EH (cell line): ENCODE measurements around the gene ZNRF3.
"Not testable (repeated sequence)": the region's sequence is repeated elsewhere in the genome, so short reads cannot be mapped to it uniquely, and the experiment has no call there.

ENCODE experiments used
- DNase-seq: peaks from one replicate; pipeline ENCODE4 v3.0.0-alpha.2; 2015; ENCODE audit warnings: low read depth

The ZNRF3 gene

DNA sequence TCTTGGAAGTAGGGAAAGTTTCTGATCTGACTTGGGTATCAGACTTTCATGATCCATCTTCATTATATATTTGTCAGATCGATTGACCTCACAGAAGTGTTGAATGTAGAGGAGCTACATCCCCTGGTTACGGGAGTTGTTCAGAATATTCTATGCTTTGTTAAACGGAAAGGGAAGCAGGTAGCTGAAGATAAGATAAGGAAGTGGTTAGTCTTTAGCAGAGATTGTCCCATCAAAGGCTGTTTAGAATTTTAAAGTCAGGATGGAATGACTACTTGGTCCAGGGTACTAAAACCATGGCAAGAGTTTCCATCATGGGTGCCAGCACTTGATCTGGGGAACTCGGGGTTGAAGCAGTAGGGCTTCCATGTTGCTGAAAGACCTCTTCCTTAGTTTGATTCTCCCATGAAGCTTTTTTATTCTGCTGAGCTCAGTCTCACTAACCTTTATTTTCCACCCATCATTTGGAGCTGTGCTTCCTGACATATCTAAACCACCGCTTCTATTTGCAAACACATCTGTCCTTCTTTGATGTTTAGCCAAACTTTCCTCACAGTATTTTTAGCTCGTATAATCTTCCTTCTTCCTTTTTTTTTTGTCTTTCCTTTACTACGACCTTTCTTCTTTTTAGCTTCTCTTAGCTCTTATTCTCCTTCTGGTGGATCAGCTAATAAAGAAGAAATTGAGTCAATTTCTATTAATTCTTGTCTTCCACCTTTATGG is 182.3 kb downstream of the ZNRF3 start:
- DNase-seq, result no peak

DNA sequence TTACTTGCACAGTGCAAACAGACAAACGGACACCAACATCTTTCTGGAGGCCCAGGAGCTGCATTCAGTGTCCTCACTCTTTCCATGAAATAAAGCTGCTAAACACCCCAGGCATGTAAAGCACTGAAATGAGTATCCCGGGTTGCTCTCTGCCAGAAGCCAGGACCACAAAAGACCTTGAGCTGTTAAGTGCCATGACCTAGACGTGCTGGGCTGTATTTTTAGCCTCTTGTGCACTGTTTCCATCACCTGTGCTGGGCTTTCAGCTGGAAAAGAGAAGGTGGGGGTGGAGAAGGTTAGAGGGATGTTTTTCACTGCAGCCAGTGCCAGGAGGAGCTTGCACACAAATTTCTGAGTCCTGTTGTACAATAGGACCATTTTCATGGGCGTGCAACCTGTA is 186.1 kb downstream of the ZNRF3 start:
- no peak for DNase-seq

DNA sequence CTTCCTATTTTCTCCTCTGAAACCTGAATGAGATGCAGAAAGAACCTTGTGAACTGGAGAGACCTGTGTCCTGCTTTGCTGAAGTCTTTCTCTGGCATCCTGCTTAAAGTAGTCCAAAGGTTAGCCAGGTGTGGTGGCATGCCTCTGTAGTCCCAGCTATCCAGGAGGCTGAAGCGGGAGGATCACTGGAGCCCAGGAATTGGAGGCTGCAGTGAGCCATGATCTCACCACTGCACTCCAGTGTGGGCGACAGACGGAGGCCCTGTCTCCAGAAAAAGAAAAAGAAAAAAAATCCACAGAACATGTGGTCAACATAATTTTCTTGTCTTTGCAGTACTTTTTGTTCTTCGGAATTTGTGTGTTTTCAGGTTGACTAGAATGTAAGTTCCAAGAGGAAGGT is 187.1 kb downstream of the ZNRF3 start:
- no peak for DNase-seq

DNA sequence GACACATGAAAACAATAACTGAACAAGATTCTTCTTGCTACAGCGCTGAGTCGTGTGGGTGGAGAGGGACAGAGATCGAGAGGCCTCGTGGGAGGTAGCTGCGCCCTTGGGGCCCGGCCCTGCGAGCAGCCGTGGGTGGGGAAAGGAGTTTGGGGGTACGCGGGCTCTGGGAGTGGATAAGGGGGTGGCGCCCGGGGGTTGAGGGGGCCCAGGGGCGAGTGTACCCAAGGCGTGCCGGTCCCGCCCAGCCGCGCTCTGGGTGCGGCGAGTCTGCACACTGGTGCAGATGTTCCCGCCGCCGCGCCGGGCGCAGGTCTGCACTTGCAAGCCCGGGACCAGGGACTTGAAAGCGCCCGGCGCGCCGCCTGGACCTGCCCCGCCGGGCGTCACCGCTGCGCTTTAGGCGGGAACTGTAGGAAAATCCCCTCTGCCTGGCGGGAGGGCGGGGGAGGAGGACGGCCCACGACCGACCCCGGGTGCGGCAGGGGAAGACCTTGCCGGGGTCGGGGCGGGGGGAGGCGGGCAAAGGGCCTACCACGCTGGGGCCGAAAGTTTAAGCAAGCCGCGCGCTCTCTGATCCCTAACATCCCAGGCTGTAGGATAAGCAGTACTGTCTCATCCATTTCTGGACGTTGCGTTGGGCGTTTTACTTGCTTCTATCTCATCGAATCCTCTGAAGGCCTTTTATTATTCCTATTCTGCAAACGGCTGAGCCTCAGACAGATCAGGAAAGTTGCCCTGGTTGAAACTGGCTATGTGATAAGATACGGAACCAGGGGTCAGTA is 188.1 kb downstream of the ZNRF3 start:
- peak; percentile 15 for DNase-seq

DNA sequence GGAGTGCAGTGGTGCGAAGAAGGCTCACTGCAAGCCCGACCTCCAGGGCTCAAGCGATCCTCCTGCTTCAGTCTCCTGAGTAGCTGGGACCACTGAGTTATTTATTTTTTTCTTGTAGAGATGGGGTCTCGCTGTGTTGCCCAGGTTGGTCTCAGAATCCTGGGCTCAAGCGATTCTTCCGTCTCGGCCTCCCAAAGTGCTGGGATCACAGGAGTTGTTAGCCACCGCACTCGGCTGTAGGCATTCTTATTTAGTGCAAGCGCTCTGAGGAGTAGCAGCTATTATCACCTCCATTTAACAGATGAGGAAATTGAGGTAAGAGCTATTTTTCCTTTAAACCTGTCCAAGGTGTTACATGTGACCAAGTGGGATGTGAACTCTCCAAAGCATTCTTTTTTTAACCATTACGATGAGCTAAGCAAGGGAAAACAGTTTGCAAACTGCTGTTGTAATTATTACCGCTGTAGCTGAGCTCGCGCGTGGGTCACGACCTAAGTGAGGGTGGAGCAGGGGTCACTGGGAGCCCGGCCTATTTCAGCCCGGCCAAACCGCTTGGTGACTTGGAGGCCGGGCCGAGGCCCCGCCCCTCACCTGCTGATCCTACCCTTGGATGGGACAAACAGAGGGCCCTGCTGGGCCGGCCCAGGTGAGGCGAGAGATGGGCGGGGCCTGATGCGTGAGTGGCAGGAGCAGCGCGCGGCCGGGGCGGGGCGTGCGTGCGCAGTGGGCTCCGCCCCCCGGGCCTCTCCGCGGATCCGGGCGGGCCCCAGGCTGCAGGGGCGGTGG is 189.0 kb downstream of the ZNRF3 start:
- DNase-seq, result peak; percentile 71

DNA sequence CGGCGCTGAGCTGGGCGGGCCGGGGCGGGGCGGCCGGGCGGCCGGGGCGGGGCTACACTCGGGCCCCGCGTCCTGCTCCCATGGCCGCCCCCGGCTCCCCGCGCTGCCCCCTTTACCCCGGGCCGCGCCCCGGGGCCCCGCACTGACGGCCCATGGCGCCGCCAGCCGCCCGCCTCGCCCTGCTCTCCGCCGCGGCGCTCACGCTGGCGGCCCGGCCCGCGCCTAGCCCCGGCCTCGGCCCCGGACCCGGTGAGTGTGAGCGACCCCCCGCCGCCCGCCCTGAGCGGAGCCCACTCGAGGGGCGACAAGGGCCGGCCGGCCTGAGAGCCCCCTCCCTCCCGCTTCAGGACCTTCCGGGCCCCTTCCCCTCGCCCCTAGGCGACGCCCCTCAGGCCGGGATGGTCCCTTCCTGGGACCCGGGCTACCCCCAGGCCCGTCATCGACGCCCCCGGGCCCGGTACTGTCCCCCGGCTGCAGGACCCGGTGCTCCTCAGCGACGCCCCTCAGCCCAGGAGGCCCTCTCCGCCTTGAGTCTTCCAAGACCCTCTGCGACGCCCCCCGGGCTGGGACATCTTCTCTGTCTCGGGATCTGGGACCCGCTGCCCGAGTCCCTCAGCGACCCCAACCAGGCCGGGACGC is 189.7 kb downstream of the ZNRF3 start, which contains the start of gene KREMEN1:
TSS of gene KREMEN1 (plus strand) at position 57 of the 639 bp plus-strand sequence. CDS start at position 153, 96 bp downstream.
- no peak for DNase-seq

DNA sequence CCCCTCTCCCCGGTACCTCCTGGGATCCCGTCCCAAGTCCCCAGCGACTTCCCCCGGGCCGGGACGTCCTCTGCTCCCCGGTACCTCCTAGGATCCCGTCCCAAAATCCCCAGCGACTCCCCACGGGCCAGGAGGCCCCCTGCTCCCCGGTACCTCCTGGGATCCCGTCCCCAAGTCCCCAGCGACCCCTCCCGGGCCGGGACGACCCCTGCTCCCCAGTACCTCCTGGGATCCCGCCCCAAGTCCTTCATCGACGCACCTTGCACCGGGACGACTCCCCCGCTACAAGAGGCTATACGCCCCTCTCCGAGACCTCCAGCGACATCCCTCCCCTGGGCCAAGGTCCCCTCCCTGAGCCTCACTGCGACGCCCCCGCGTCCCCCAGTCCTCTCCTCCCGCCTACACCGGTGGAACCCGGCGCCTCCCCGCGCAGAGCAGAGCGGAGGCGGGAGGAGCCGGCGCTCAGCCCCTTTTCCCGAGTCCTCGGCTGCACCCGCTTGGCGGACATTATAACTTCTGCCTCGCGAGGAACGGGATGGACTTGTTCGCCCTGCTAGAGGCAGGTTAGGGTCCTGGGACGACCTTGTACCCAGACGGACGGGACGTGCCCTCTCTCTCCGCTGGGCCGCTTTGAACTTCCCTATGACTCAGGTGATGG is 190.4 kb downstream of the ZNRF3 start:
- peak; percentile 16 for DNase-seq

DNA sequence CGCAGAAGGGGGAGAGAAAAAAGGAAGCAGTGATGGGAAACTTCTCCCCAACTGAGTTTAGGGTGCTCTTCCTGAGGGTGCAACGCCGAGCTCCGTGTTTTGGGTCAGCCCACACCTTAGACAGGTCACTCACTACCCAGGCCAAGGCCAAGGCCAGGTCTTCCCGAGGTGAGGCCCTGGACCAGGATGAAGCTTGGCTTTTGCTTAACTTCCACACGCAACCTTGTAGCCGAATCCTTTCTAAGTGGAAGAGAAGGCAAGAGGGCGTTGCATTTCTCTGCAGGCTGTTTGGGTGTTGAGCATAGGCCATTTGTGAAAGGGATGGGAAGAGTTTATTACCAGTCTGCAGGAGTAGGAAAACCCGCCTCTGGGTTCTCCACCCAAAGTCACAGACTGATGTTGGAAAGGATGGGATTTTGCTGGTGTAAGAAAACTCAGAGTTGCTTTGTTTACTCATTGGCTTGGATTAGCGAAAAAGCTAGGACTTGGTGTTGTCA is 191.0 kb downstream of the ZNRF3 start:
- DNase-seq, result no peak

DNA sequence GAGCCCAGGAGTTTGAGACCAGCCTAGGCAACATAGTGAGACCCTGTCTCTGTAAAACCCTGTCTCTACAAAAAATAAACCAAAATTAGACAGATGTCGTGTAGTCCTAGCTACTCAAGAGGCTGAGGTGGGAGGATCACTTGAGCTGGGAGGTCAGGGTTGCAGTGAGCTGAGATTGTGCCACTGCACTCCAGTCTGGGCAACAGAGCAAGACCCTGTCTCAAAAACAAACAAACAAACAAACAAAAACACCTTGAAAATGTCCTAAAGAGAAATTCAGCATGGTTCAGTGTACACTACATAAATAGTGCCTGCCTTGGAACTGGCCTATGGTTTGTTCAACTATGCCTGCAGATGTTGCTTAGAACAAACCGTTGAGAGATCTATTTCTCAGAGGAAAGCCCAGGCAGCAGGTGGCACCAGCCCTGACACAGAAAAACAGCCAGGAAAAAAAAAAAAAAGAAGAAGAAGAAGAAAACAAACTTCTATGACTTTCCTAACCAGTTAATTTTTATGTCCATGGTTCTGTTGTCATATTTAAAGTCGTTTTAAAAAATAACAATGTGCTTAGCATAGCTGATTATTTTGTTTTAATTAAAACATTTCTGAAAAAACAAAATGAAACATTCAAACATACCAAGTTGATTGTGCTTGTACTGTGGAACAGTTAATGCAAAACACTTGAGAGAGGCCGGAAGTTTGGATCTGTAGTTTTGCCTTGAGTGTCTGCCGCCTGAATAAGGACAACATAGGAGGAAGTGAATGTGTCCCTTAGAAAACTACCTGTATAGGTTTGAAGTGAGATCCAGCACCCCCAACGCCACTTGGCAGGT is 194.9 kb downstream of the ZNRF3 start:
- no peak for DNase-seq

DNA sequence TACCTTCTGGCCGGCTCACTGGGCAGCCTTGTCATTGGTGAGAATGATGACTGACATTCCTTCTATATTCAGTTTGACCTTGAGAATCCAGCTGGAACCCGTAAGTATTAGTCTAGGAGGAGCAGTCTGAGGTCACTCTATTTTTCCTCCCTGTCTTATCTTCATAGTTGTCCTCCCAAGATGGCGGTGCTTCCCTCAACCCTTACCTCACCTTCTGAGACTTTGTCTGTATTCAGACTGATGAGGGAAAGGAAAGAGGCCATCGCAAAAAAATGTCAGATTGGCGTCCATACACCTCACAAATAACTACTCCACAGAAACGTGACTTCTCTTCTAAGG is 195.5 kb downstream of the ZNRF3 start:
- no peak for DNase-seq

DNA sequence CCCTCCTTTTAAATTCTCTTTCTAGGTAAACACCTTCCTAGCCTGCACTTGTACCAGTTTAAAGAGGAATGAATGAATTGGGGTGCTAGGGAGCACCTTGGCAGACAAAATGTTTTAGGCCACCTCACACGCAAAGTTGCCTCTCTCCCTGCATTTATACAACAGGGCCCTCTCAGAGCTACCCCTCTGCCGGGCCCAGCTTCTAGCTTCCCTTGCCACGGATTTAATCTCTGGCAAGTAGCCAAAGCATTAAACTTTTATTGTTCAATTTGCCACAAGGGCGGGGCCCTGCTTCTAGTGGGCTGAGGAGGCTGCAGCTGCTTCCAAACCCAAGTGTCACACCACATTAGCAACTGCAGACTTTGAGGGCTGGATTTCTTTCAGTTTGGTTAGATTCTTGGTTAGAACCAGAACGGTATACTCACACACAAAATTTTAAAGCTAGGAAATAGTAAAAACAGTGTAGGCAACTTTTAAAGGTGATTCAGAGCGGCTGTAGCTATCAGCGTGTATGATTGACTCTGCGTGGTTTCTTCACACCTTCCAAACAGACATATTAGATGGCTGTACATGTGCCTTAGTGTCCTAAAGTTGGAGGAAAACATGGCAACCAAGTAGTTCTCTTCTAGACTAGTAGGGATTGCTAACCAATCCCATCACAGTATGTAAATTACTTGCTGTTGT is 196.0 kb downstream of the ZNRF3 start:
- peak; percentile 47 for DNase-seq

DNA sequence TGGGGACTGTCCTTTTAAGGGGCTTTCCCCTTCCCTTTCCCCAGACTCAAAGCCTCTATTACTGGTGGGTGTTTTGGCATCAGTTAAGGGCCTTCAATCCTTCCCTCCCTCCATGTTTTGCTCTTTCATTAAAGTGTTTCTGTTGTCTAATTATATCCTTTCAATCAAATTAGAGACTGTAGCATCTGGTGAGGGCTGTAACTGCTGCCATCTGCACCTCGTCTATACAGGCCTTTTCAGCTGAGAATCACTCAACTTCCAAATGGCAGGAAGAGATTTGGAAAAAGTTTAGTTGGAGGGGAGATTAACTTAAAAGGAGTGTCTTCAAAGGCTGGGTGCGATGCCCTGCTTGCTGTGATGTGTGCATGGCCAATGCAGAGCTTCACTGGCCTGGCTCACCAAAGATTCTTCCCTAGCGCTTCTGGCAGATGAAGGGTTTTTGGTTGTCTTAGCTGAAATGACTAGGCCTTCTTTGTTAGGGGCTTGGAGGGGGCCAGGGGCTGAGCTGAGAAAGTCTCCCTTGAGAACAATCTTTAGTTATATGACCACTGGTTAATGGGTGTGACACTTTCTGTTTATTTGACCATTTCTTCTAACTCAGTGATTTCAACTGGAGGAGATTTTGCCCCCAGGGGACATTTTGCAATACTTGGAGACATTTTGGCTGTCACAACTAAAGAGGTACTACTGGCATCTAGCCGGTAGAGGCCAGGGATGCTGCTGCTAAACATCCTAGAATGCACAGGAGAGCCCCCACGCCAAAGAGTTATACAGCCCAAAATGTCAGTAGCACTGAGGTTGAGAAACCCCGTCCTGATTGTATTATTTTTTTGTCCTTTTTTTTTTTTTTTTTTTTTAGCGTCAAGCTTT is 197.0 kb downstream of the ZNRF3 start:
- peak; percentile 50 for DNase-seq

DNA sequence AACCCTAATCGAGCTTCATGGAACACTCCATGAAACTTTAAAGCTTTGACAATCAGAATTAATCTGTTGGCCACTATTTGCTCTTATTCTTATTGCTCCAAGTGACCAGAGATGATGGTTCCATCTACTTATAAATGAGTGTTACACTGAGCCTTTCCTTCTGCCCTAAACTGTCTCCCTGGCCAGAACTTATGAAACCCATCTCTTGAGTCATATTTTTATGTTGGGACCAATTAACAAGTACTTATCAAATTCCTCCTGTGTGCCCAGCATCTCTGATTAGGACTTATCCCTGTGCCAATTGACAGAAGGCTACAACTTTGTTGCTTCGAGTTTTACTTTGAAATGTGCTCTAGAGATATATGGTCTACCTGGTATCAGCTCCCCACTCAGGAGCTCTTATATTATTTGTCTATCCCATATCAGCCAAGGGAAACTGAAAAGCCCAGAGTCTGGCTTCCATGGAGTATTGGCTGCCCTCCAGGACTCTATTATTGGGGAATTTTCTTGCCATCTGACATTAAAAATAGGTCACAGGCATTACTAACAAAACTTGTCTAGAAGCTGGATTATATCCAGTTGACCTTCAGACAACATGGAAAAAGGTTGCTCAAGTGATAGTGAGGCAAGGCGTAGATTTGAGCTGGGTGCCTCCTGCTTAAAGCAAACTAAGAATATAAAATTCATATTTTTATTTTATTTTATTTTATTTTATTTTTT is 198.3 kb downstream of the ZNRF3 start:
- DNase-seq, result no peak

DNA sequence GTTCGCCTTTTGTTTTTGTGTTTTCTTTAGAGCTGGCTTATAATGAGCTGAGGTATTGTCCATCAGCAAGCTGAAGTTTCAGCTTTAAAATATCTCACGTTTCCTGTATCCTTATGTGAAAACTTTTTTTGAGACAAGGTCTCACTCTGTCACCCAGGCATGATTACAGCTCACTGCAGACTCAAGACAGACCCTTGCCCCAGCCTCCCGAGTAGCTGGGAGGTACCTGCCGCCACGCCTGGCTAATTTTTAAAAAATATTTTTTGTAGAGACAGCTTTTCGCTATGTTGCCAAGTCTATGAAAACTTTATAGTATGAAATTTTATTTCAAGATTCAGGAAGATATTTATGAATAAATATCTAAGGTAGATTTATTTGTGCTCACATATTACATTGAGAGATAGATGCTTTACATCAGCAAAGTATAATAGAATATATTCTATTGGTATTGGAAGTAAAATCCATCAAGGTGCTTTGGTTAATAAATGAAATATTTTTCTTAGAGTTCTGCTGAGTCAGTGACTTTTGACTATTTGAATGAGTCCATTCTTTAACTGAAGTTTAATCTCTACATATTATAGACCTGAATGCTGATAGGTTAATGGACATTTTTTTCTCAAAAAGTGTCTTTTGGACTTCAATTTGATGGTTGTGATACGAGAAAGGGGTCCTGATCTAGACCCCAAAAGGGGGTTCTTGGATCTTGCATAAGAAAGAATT is 199.6 kb downstream of the ZNRF3 start:
- no peak for DNase-seq

DNA sequence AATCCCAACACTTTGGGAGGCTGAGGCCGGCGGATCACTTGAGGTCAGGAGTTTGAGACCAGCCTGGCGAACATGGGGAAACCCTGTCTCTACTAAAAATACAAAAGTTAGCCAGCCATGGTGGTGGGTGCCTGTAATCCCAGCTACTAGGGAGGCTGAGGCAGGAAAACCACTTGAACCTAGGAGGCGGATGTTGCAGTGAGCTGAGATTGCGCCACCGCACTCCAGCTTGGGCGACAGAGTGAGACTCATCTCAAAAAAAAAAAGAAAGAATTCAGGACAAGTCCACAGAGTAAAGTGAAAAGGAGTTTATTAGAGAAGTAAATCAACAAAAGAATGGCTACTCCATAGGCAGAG is 200.2 kb downstream of the ZNRF3 start:
- not testable (repeated sequence) for DNase-seq

DNA sequence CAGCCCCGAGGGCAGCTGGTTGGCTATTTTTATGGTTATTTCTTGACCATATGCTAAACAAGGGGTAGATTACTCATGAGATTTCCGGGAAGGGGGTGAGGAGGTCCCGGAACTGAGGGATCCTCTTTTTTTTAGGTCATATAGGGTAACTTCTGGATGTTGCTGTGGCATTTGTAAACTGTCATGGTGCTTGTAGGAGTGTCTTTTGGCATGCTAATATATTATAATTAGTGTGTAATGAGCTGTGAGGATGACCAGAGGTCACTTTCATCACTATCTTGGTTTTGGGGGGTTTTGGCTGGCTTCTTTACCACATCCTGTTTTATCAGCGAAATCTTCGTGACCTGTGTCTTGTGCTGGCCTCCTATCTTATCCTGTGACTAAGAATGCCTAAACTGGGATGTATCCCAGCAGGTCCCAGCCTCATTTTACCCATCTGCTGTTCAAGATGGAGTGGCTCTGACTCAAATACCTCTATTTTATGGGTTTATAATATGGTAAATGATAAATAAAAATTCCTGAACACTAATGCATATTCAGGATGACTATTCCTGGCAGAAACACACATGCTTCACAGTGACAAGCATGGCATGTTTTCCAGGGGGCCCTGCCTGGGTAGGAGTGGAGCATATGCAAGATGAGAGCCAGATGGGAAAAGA is 200.7 kb downstream of the ZNRF3 start:
- DNase-seq, result peak; percentile 86

DNA sequence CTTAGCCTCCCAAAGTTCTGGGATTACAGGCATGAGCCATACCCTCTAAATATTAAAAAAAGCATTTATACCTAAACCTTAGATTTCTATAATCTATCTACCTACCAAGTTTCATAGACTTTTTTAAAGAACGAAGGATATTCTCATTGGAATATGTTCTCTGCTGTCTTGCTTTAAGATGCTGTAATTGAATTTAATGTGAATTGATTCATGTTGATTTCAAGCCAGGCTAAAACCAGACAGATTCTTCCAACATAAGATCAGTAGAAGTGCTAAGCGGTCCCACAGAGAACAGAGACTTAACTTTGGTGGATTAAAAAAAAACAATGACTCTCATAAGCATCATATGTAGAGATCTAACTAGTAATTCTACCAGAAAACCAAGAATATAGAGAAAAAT is 203.6 kb downstream of the ZNRF3 start:
- DNase-seq, result no peak
